ENCODE measurements around the gene KRT20. TPM values are rescaled to one million over a fixed set of nuclear protein-coding genes. Genes with fewer than 3 reads are reported as not detected.

The KRT20 gene
- total and polyA plus RNA-seq, 2 of the 13 experiments (the other 11 are each of a cell fraction or from before 2014, with no cell fraction given): 0.13 to 0.20 TPM

DNA sequence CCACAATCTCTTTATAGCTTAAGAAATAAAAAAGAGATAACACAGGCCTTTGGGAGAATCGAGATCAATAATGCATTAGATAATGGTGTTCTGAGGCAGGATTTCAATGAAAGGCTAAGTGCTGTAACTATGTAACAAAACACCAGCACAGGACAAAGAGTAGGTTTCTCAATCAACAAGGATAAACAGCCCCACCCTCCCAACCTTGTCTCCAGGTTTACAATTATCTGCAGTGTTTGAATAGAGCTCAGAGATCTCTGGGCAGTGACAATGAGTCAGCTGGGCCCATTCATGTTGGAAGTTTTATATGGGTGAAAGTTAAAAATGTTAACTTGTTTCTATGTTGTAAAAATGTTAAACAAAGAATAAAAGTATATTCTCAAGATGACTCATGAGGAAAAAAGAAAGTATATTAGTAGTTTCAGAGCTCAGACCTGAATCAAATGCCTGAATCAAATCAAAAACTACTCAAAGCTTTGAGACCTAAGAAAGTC, 17.0 kb upstream of the KRT20 start (continued):
- TF ChIP-seq TGIF2 (CRISPR knock-in tag; IDR thresholded peaks at IDR 0.05): 0 out of 2 replicates have a peak, but pooled peaks have one; percentile 44
- TF ChIP-seq SP2 (CRISPR knock-in tag; IDR thresholded peaks at IDR 0.05): no peak
- peak; percentile 96 for TF ChIP-seq FOXO1 (CRISPR knock-in tag; IDR thresholded peaks at IDR 0.05)
- TF ChIP-seq KLF16 (CRISPR knock-in tag; IDR thresholded peaks at IDR 0.05): peak in 1 of 2 experiments; percentile 94; a peak in 2 of 4 replicates
- TF ChIP-seq ARID5B (CRISPR knock-in tag; IDR thresholded peaks at IDR 0.05): peak; percentile 98
- TF ChIP-seq ZHX2 (IDR thresholded peaks at IDR 0.05; ENCODE audit: low read depth): peak; percentile 59; the same call in 1 of the 2 replicates
- no peak for TF ChIP-seq ZHX2 (CRISPR knock-in tag; IDR thresholded peaks at IDR 0.05; ENCODE audit: borderline replicate concordance)
- peak; percentile 86 for TF ChIP-seq PHF5A (CRISPR knock-in tag; IDR thresholded peaks at IDR 0.05; ENCODE audit: low read depth, unreplicated experiment)
- TF ChIP-seq KLF12 (CRISPR knock-in tag; IDR thresholded peaks at IDR 0.05; ENCODE audit: borderline replicate concordance): peak; percentile 52; the same call in 1 of the 2 replicates
- TF ChIP-seq SMC3 (IDR thresholded peaks at IDR 0.05; ENCODE audit: low read length): peak; percentile 59
- TF ChIP-seq ZNF609 (CRISPR knock-in tag; IDR thresholded peaks at IDR 0.05; ENCODE audit: borderline replicate concordance): peak; percentile 73; the same call in 1 of the 2 replicates
- no peak for TF ChIP-seq SP1 (IDR thresholded peaks at IDR 0.05)
- TF ChIP-seq SP1 (CRISPR knock-in tag; IDR thresholded peaks at IDR 0.05): no peak
- 0 out of 2 replicates have a peak, but pooled peaks have one; percentile 29 for TF ChIP-seq BHLHE40 (IDR thresholded peaks at IDR 0.05; ENCODE audit: low read length)
- 0 out of 2 replicates have a peak, but pooled peaks have one; percentile 62 for TF ChIP-seq ERF (CRISPR knock-in tag; IDR thresholded peaks at IDR 0.05)

Measured in HepG2 (cell line).